ENCODE measurements around the gene FAM3B.

- TF ChIP-seq POLR2A (IDR thresholded peaks at IDR 0.05; ENCODE audit: low read depth, low read length) (no peak), CEBPB (IDR thresholded peaks at IDR 0.05; ENCODE audit: low read depth, low read length) (no peak), MAZ (IDR thresholded peaks at IDR 0.05; ENCODE audit: borderline replicate concordance, low read depth, low read length) (no peak), CTCF (conservative IDR thresholded peaks at IDR 0.05; ENCODE audit: low read depth, low read length) (no peak), RFX5 (IDR thresholded peaks at IDR 0.05; ENCODE audit: low read depth, low read length) (no peak), RCOR1 (IDR thresholded peaks at IDR 0.05; ENCODE audit: insufficient replicate concordance, low read length) (no peak), MAFK (IDR thresholded peaks at IDR 0.05; ENCODE audit: low read depth, low read length) (no peak), BHLHE40 (IDR thresholded peaks at IDR 0.05; ENCODE audit: low read depth, low read length) (no peak), FOS (IDR thresholded peaks at IDR 0.05; ENCODE audit: low read depth, low read length) (no peak), CHD1 (IDR thresholded peaks at IDR 0.05; ENCODE audit: low read depth, low read length) (no peak), MXI1 (IDR thresholded peaks at IDR 0.05; ENCODE audit: borderline replicate concordance, low read depth, low read length) (no peak), RAD21 (IDR thresholded peaks at IDR 0.05; ENCODE audit: low read length) (no peak)
- TF ChIP-seq, protein P1, sequence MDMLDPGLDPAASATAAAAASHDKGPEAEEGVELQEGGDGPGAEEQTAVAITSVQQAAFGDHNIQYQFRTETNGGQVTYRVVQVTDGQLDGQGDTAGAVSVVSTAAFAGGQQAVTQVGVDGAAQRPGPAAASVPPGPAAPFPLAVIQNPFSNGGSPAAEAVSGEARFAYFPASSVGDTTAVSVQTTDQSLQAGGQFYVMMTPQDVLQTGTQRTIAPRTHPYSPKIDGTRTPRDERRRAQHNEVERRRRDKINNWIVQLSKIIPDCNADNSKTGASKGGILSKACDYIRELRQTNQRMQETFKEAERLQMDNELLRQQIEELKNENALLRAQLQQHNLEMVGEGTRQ (IDR thresholded peaks at IDR 0.05; ENCODE audit: low read depth, low read length): no peak
These were observed 47.1 kb upstream of the FAM3B start for GRCh38 chr21:41269535-41269934.

All from IMR-90 (cell line).